Thyroid gland (tissue), 4 donors: Measurements from ENCODE around the gene LTC4S. TPM values are rescaled to one million over a fixed set of nuclear protein-coding genes. Genes with fewer than 3 reads are reported as not detected.

Experiments
- DNase-seq, 2 donors: peaks; one replicate each; pipeline ENCODE4 v3.0.0-alpha.2; 2019
- H3K27ac ChIP-seq, 3 donors: fragments of 200-600 bp; sonication (generic); 1 replicate in 2 of 3; 2 replicates in 1 of 3; pipeline ENCODE4 v1.5.1; 2016 to 2019; ENCODE audit warnings: mild to moderate bottlenecking in 1 of 3, moderate library complexity in 1 of 3
- H3K27me3 ChIP-seq: fragments of 200-600 bp; sonication (generic); one replicate; pipeline ENCODE4 v1.5.1; 2019
- H3K36me3 ChIP-seq, 2 donors: fragments of 200-600 bp; sonication (generic); one replicate each; pipeline ENCODE4 v1.5.1; 2016 to 2019
- H3K4me1 ChIP-seq, 2 donors: fragments of 200-600 bp; sonication (generic); one replicate each; pipeline ENCODE4 v1.5.1; 2017 to 2019
- H3K4me3 ChIP-seq, 3 donors: fragments of 200-600 bp; sonication (generic); replicated peaks in 1 of 3; 1 replicate in 2 of 3; 2 replicates in 1 of 3; pipeline ENCODE4 v1.5.1; 2016; ENCODE audit warnings: mild to moderate bottlenecking in 1 of 3
- H3K9me3 ChIP-seq: fragments of 200-600 bp; sonication (generic); one replicate; pipeline ENCODE4 v1.5.1; 2017
- POLR2A ChIP-seq, 2 donors: fragments of 450-650 bp; IDR thresholded peaks; one replicate each; pipeline ENCODE4 v1.6.1; 2017; ENCODE audit warnings: antibody characterized with exemption in 2 of 2, mild to moderate bottlenecking in 2 of 2, moderate library complexity in 1 of 2
- WGBS, 2 donors: methylation state at CpG; one replicate each; pipeline ENCODE4 v1.1.5; 2017; 5-methylcytosine and 5-hydroxymethylcytosine counted together
- intact Hi-C: fragments of 100-400 bp; cut with DNase I; formaldehyde crosslinking; loops from one replicate; pipeline ENCODE4 v1.15.1; 2023
- total RNA-seq, 4 donors: library from RNA; depleted of rRNA; stranded (reverse); fragments of >200 nt; gene quantifications; one replicate each; pipeline ENCODE4 v1.2.3, GENCODE V29; 2016
- TF ChIP-seq, protein P1 (sequence below), 6 experiments: fragments of 200-600 bp in 3 of 6; fragments of 450-650 bp in 3 of 6; sonication (generic) in 3 of 6; IDR thresholded peaks; one replicate each; pipeline ENCODE4 v1.5.1; 2016 to 2019; ENCODE audit warnings: antibody characterized with exemption in 6 of 6, mild to moderate bottlenecking in 2 of 6, inconsistent platforms in 1 of 6, moderate library complexity in 1 of 6

LTC4S gene
- total RNA-seq, 4 donors from 2014 or later = 6.4 to 28.2 (median 15.9) TPM

- TF ChIP-seq POLR2A (IDR thresholded peaks at IDR 0.05) = no peak
- TF ChIP-seq, protein P1, sequence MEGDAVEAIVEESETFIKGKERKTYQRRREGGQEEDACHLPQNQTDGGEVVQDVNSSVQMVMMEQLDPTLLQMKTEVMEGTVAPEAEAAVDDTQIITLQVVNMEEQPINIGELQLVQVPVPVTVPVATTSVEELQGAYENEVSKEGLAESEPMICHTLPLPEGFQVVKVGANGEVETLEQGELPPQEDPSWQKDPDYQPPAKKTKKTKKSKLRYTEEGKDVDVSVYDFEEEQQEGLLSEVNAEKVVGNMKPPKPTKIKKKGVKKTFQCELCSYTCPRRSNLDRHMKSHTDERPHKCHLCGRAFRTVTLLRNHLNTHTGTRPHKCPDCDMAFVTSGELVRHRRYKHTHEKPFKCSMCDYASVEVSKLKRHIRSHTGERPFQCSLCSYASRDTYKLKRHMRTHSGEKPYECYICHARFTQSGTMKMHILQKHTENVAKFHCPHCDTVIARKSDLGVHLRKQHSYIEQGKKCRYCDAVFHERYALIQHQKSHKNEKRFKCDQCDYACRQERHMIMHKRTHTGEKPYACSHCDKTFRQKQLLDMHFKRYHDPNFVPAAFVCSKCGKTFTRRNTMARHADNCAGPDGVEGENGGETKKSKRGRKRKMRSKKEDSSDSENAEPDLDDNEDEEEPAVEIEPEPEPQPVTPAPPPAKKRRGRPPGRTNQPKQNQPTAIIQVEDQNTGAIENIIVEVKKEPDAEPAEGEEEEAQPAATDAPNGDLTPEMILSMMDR (IDR thresholded peaks at IDR 0.05) = no peak
- Histone ChIP-seq H3K36me3 (peaks cover 26 to 37% of the 10 kb centered on the region in 2 donors), H3K9me3 (no peaks in the 10 kb centered on the region), H3K4me3 (peak overlapping the region in 2 of 3 donors; percentile 99 to 100), H3K27me3 (no peaks in the 10 kb centered on the region), H3K27ac (peak overlapping the region; percentile 97 to 100 (median 99)), H3K4me1 (peaks cover 61 to 69% of the 10 kb centered on the region in 2 donors)
- DNase-seq = no peak
- intact Hi-C loops = no loop called here
- 25 to 38% methylated on average over 8 to 11 of the region's 12 CpGs for WGBS, 2 donors
These were observed 26.3 kb downstream of the LTC4S start for GRCh38 chr5:179820127-179820482.

DNA sequence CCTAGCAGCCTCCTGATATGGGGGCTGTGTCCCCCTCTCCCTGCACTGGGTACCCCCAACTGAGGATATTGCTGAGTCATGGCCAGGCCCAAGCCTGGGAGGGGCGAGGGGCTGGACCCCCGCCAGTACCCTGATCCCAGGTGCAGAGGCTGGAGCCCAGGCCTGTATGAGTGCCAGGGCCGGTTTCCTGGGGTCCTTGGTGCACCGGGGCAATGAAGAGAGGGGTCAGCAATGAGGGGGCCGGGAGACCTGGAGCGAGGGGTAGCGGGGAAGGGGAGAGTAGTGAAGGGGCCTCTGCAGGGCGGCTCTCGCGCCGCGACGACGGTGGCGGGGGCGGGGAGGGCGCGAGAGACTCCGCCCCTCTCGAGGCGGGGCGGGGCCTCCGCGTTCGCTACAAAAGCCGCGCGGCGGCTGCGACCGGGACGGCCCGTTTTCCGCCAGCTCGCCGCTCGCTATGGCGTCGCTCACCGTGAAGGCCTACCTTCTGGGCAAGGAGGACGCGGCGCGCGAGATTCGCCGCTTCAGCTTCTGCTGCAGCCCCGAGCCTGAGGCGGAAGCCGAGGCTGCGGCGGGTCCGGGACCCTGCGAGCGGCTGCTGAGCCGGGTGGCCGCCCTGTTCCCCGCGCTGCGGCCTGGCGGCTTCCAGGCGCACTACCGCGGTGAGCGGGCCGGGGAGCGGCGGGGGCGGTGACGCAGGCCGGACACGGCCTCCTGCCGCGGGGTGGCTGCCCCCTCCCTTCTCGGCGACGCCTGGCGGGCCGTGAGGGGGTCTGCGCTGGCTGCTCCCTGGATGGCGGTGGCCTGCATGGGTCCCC, 26.9 kb downstream of the LTC4S start, which contains the start of gene SQSTM1:
Gene SQSTM1 (plus strand): TSS at position 423 of the 815 bp plus-strand sequence. CDS start 32 bp downstream, at position 455.
- Histone ChIP-seq H3K36me3 (peaks cover 32 to 43% of the 10 kb centered on the region in 2 donors), H3K4me1 (peaks cover 62 to 69% of the 10 kb centered on the region in 2 donors)
- 5% methylated on average over 7 of the region's 81 CpGs; no CpG with 5 or more reads in 1 of the 2 donors for WGBS, 2 donors

DNA sequence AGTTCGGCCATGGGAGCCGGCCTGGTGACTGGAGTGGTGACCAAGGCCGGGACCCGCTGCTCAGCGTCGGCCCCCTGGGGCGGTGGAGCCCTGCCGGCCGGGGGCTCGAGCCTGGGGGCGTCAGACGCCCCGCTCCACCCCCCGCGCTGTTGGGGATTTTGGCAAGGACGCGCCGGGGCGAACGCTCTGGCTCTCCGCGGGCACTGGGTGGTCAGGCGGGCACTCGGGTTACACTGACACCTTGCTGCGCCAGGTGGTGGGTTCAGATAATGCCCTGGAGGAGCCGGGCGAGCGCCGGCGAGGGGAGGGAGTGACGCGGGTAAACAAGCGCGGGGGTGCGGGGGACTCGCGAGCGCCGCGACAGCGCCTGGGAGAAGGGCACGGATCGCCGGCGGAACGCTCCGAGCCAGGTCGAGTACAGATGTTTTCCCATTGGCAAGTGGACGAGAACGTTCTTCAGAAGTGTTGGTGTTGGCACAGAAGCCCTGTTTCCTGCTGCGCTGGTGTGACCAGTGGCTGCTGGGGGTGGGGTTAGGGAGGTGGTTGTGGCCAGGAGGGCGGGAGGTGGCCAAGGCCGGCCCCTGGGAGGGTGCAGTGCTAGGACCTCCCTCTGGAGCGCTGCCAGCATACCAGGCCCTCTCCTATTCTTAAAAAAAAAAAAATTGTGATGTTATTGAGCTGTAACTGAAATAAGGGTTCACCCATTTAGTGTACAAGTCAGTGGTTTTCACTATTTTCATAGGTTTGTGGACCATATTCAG, 27.7 kb downstream of the LTC4S start:
- Histone ChIP-seq H3K9me3 (no peaks in the 10 kb centered on the region), H3K27ac (peak overlapping the region; percentile 97 to 100 (median 99)), H3K27me3 (no peaks in the 10 kb centered on the region), H3K36me3 (peaks cover 39 to 51% of the 10 kb centered on the region in 2 donors), H3K4me1 (peaks cover 60 to 69% of the 10 kb centered on the region in 2 donors), H3K4me3 (peak overlapping the region; percentile 99 to 100 (median 99))
- intact Hi-C loops = no loop called here
- TF ChIP-seq, protein P1 (IDR thresholded peaks at IDR 0.05) = peak in 1 of 6 experiments; percentile 1
- peak; percentile 72 to 96 for TF ChIP-seq POLR2A (IDR thresholded peaks at IDR 0.05)
- WGBS, 2 donors = 0% methylated on average over 30 to 34 of the region's 54 CpGs
- peak; percentile 98 for DNase-seq

More for the DNA sequence above, 26.9 kb downstream of the LTC4S start, which contains the start of gene SQSTM1:
- TF ChIP-seq, protein P1 (IDR thresholded peaks at IDR 0.05) = peak in 2 of 6 experiments; percentile 9 to 13
- TF ChIP-seq POLR2A (IDR thresholded peaks at IDR 0.05) = peak; percentile 99 to 100
- Histone ChIP-seq H3K4me3 (peak within 1 kb of the TSS; percentile 99 to 100 (median 99)), H3K9me3 (no peaks in the 10 kb centered on the region), H3K27me3 (no peaks in the 10 kb centered on the region), H3K27ac (peak within 1 kb of the TSS; percentile 97 to 100 (median 99))
- DNase-seq = peak; percentile 74 to 76
- intact Hi-C loops = no loop called here

DNA sequence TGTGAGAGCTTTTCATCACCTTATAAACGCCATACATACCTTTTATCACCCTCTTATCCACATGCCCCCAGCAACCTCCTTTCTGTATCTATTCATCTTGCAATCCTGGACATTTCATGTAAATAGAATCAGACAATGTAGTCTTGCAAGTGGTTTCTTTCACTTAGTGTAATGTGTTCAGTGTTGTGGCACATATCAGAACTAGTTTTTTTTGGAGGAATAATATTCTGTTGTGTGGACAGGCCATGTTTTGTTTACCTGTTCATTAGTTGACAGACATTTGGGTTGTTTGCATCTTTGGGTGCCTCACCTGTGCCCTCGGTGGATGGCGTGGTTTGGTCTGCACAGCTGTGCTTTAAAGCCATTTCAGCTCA, 28.3 kb downstream of the LTC4S start:
- no peak for TF ChIP-seq POLR2A (IDR thresholded peaks at IDR 0.05)
- TF ChIP-seq, protein P1 (IDR thresholded peaks at IDR 0.05) = no peak
- no peaks in the 10 kb centered on the region for H3K9me3 ChIP-seq
- 45 to 57% methylated on average over 3 of the region's 3 CpGs for WGBS, 2 donors
- H3K27me3 ChIP-seq = no peaks in the 10 kb centered on the region
- H3K27ac ChIP-seq = peak overlapping the region; percentile 45 to 100 (median 99)
- peak overlapping the region; percentile 46 to 100 (median 99) for H3K4me3 ChIP-seq
- peaks cover 63 to 69% of the 10 kb centered on the region in 2 donors for H3K4me1 ChIP-seq
- peaks cover 45 to 56% of the 10 kb centered on the region in 2 donors for H3K36me3 ChIP-seq
- intact Hi-C loops = no loop called here
- DNase-seq = no peak
